HepG2 (cell line): ENCODE data around the gene IRF3. TPM values are rescaled to one million over a fixed set of nuclear protein-coding genes. Genes with fewer than 3 reads are reported as not detected.

ENCODE experiments used
- GZF1 ChIP-seq: sonication (generic); formaldehyde crosslinking; IDR thresholded peaks from 2 replicates; pipeline ENCODE4 v1.5.1; 2020; ENCODE audit warnings: mild to moderate bottlenecking, missing genetic modification reagents
- HCFC1 ChIP-seq: fragments of 150-350 bp; IDR thresholded peaks from 2 replicates; pipeline ENCODE4 v1.6.1; 2014; ENCODE audit warnings: low read depth, low read length
- HIC2 ChIP-seq: sonication (generic); formaldehyde crosslinking; IDR thresholded peaks from 2 replicates; pipeline ENCODE4 v1.9.0; 2022; ENCODE audit warnings: low read depth, missing genetic modification reagents
- HINFP ChIP-seq: sonication (generic); formaldehyde crosslinking; IDR thresholded peaks from 2 replicates; pipeline ENCODE4 v1.4.0; 2020; ENCODE audit warnings: low read depth, mild to moderate bottlenecking, missing genetic modification reagents
- MXI1 ChIP-seq: IDR thresholded peaks from 3 replicates; pipeline ENCODE4 v1.6.1; 2012; ENCODE audit warnings: low read depth, low read length, inconsistent platforms, borderline replicate concordance
- RBM22 ChIP-seq: fragments of 200-400 bp; formaldehyde crosslinking; optimal IDR thresholded peaks from 2 replicates; pipeline ENCODE3; 2017; ENCODE audit warnings: mild to moderate bottlenecking, low read length, moderate library complexity
- RFXAP ChIP-seq: sonication (generic); formaldehyde crosslinking; IDR thresholded peaks from 2 replicates; pipeline ENCODE4 v1.4.0; 2020; ENCODE audit warnings: missing genetic modification reagents, borderline replicate concordance
- SKI ChIP-seq: fragments of 450-650 bp; IDR thresholded peaks from one replicate; pipeline ENCODE4 v1.6.1; 2018; ENCODE audit warnings: mild to moderate bottlenecking; ENCODE audit not compliant: partially characterized antibody
- YEATS4 ChIP-seq: sonication (generic); formaldehyde crosslinking; IDR thresholded peaks from 2 replicates; pipeline ENCODE4 v1.4.0; 2020; ENCODE audit warnings: missing genetic modification reagents, borderline replicate concordance
- ZNF10 ChIP-seq: sonication (generic); formaldehyde crosslinking; IDR thresholded peaks from 2 replicates; pipeline ENCODE4 v1.4.0; 2020; ENCODE audit warnings: mild to moderate bottlenecking, low read depth, missing genetic modification reagents, borderline replicate concordance
- ZNF441 ChIP-seq: sonication (generic); formaldehyde crosslinking; IDR thresholded peaks from 2 replicates; pipeline ENCODE4 v1.7.0; 2021; ENCODE audit warnings: missing genetic modification reagents, borderline replicate concordance
- ZNF567 ChIP-seq: sonication (generic); formaldehyde crosslinking; IDR thresholded peaks from 2 replicates; pipeline ENCODE4 v1.8.1; 2023; ENCODE audit warnings: mild to moderate bottlenecking, missing genetic modification reagents, borderline replicate concordance
- ZNF747 ChIP-seq: sonication (generic); formaldehyde crosslinking; IDR thresholded peaks from 2 replicates; pipeline ENCODE4 v1.8.1; 2023; ENCODE audit warnings: missing genetic modification reagents, mild to moderate bottlenecking, borderline replicate concordance
- polyA plus RNA-seq, 8 experiments: library from polyadenylated mRNA; depleted of rRNA in 3 of 8; stranded (reverse) in 7 of 8; unstranded in 1 of 8; fragments of >200 nt; fragmentation: Illumina TruSeq in 4 of 8; extraction: Trizol in 4 of 8; gene quantifications; 2 replicates each; pipeline versions ENCODE4 v1.2.1 to v1.2.3, GENCODE V29; 2011 to 2016; ENCODE audit warnings: low read depth in 4 of 8, missing spikeins in 1 of 8, mixed read lengths in 1 of 8; ENCODE audit not compliant: insufficient read depth in 1 of 8
- total RNA-seq, 5 experiments: library from RNA; depleted of rRNA; stranded (reverse); fragments of >200 nt; fragmentation: Illumina TruSeq; extraction: Trizol; gene quantifications; 2 replicates each; pipeline ENCODE4 v1.2.3, GENCODE V29; 2016; ENCODE audit warnings: low read depth in 1 of 5
- TF ChIP-seq, protein P1 (sequence below): IDR thresholded peaks from 2 replicates; pipeline ENCODE4 v1.6.1; 2018; ENCODE audit warnings: missing genetic modification reagents
- TF ChIP-seq, protein P2 (sequence below): sonication (generic); formaldehyde crosslinking; IDR thresholded peaks from 2 replicates; pipeline ENCODE4 v1.4.0; 2020; ENCODE audit warnings: low read depth, missing genetic modification reagents
- TF ChIP-seq, protein P3 (sequence below): sonication (generic); formaldehyde crosslinking; IDR thresholded peaks from 2 replicates; pipeline ENCODE4 v1.4.0; 2020; ENCODE audit warnings: missing genetic modification reagents

The IRF3 gene
- total and polyA plus RNA-seq, 2 of the 13 experiments (the other 11 are each of a cell fraction or from before 2014, with no cell fraction given): 61.9 to 65.5 TPM

DNA sequence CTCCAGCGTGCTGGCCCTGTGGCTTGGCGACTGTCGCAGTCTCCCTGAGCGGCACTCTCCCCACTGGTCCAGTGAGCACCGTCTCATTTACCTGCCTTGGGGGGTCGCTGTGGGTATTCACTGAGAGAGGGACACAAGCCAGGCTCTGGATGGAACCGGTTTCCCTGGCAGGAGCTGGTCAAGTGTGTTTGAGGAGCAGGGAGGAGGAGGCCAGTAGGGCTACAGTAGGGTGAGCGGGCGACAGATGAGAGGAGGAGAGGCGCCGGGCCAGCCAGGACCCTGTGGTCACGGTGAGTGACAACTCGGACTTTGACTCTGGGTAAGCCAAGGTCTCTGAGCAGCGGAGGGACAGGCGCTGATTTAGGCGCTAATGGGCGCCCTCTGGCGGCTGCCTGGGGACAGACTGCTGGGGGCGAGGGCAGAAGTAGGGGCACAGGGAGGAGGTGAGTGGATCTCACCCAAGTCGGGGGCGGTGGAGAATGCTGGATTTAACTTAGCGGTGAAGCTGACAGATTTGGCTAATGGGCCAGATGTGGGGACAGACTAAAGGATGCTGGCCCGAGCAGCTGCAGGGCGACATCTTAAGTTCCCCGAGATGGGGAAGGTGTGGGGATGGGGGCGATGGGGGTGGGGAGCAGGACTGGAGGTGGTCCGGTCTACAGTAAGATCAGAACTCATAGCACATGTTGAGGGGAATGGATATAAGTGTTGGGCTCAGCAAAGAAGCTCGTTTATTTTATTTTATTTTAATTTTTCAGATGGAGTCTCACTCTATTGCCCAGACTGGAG, 6.7 kb upstream of the IRF3 start (continued):
- peak; percentile 29; the same call in 1 of the 2 replicates for TF ChIP-seq ZNF747 (CRISPR knock-in tag)
- peak; percentile 55 for TF ChIP-seq SKI
- TF ChIP-seq YEATS4 (CRISPR knock-in tag): no peak; the same call in none of the 2 replicates
- TF ChIP-seq HCFC1: no peak; the same call in 1 of the 2 replicates
- TF ChIP-seq, protein P1, sequence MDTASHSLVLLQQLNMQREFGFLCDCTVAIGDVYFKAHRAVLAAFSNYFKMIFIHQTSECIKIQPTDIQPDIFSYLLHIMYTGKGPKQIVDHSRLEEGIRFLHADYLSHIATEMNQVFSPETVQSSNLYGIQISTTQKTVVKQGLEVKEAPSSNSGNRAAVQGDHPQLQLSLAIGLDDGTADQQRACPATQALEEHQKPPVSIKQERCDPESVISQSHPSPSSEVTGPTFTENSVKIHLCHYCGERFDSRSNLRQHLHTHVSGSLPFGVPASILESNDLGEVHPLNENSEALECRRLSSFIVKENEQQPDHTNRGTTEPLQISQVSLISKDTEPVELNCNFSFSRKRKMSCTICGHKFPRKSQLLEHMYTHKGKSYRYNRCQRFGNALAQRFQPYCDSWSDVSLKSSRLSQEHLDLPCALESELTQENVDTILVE (CRISPR knock-in tag): peak; percentile 63; the same call in 1 of the 2 replicates
- no peak for TF ChIP-seq RFXAP (CRISPR knock-in tag)
- TF ChIP-seq RBM22: no peak
- TF ChIP-seq HINFP (CRISPR knock-in tag): 0 out of 2 replicates have a peak, but pooled peaks have one; percentile 70
- peak; percentile 73 for TF ChIP-seq ZNF441 (CRISPR knock-in tag)
- TF ChIP-seq, protein P2, sequence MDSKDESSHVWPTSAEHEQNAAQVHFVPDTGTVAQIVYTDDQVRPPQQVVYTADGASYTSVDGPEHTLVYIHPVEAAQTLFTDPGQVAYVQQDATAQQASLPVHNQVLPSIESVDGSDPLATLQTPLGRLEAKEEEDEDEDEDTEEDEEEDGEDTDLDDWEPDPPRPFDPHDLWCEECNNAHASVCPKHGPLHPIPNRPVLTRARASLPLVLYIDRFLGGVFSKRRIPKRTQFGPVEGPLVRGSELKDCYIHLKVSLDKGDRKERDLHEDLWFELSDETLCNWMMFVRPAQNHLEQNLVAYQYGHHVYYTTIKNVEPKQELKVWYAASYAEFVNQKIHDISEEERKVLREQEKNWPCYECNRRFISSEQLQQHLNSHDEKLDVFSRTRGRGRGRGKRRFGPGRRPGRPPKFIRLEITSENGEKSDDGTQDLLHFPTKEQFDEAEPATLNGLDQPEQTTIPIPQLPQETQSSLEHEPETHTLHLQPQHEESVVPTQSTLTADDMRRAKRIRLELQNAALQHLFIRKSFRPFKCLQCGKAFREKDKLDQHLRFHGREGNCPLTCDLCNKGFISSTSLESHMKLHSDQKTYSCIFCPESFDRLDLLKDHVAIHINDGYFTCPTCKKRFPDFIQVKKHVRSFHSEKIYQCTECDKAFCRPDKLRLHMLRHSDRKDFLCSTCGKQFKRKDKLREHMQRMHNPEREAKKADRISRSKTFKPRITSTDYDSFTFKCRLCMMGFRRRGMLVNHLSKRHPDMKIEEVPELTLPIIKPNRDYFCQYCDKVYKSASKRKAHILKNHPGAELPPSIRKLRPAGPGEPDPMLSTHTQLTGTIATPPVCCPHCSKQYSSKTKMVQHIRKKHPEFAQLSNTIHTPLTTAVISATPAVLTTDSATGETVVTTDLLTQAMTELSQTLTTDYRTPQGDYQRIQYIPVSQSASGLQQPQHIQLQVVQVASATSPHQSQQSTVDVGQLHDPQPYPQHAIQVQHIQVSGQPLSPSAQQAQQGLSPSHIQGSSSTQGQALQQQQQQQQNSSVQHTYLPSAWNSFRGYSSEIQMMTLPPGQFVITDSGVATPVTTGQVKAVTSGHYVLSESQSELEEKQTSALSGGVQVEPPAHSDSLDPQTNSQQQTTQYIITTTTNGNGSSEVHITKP (CRISPR knock-in tag): peak; percentile 86; the same call in 1 of the 2 replicates
- 0 out of 2 replicates have a peak, but pooled peaks have one; percentile 44 for TF ChIP-seq ZNF567 (CRISPR knock-in tag)
- TF ChIP-seq MXI1: peak; percentile 70; the same call in 1 of the 3 replicates
- TF ChIP-seq, protein P3, sequence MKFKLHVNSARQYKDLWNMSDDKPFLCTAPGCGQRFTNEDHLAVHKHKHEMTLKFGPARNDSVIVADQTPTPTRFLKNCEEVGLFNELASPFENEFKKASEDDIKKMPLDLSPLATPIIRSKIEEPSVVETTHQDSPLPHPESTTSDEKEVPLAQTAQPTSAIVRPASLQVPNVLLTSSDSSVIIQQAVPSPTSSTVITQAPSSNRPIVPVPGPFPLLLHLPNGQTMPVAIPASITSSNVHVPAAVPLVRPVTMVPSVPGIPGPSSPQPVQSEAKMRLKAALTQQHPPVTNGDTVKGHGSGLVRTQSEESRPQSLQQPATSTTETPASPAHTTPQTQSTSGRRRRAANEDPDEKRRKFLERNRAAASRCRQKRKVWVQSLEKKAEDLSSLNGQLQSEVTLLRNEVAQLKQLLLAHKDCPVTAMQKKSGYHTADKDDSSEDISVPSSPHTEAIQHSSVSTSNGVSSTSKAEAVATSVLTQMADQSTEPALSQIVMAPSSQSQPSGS (CRISPR knock-in tag): 0 out of 2 replicates have a peak, but pooled peaks have one; percentile 39
- no peak for TF ChIP-seq ZNF10
- 0 out of 2 replicates have a peak, but pooled peaks have one; percentile 46 for TF ChIP-seq HIC2 (CRISPR knock-in tag)
- no peak for TF ChIP-seq GZF1
